H9 (cell line): ENCODE measurements around the gene PRPF18. TPM values are rescaled to one million over a fixed set of nuclear protein-coding genes. Genes with fewer than 3 reads are reported as not detected.

ENCODE experiments used
- DNase-seq: peaks from one replicate; pipeline ENCODE4 v3.0.0-alpha.2; 2017
- H2AFZ ChIP-seq: one replicate; pipeline ENCODE4 v1.6.1; 2013; ENCODE audit warnings: mild to moderate bottlenecking, low read length, control low read depth, moderate library complexity
- H2AK5ac ChIP-seq: 2 replicates; pipeline ENCODE4 v1.6.1; 2013; ENCODE audit warnings: low read length, control low read depth, mixed read lengths; ENCODE audit not compliant: insufficient read length
- H2BK120ac ChIP-seq: one replicate; pipeline ENCODE4 v1.6.1; 2013; ENCODE audit warnings: low read depth, mild to moderate bottlenecking, low read length, control low read depth, inconsistent platforms; ENCODE audit not compliant: poor library complexity, severe bottlenecking
- H2BK12ac ChIP-seq: 2 replicates; pipeline ENCODE4 v1.6.1; 2013; ENCODE audit warnings: low read length, control low read depth, mixed read lengths, low read depth; ENCODE audit not compliant: insufficient read length
- H2BK15ac ChIP-seq: 2 replicates; pipeline ENCODE4 v1.6.1; 2013; ENCODE audit warnings: low read depth, low read length, control low read depth
- H2BK20ac ChIP-seq: one replicate; pipeline ENCODE4 v1.6.1; 2013; ENCODE audit warnings: low read depth, mild to moderate bottlenecking, low read length, control low read depth, inconsistent platforms; ENCODE audit not compliant: poor library complexity, severe bottlenecking
- H2BK5ac ChIP-seq: 2 replicates; pipeline ENCODE4 v1.6.1; 2013; ENCODE audit warnings: low read length, control low read depth, mixed read lengths; ENCODE audit not compliant: insufficient read length
- H3K14ac ChIP-seq: 2 replicates; pipeline ENCODE4 v1.6.1; 2013; ENCODE audit warnings: low read length, control low read depth; ENCODE audit not compliant: insufficient read depth
- H3K18ac ChIP-seq: 2 replicates; pipeline ENCODE4 v1.6.1; 2013; ENCODE audit warnings: low read depth, mild to moderate bottlenecking, mixed read lengths, low read length, control low read depth; ENCODE audit not compliant: insufficient read length
- H3K23ac ChIP-seq: 2 replicates; pipeline ENCODE4 v1.6.1; 2013; ENCODE audit warnings: low read length, control low read depth, mixed read lengths, low read depth; ENCODE audit not compliant: insufficient read length
- H3K23me2 ChIP-seq: 2 replicates; pipeline ENCODE4 v1.6.1; 2013; ENCODE audit warnings: low read depth, mild to moderate bottlenecking, mixed read lengths, low read length, control low read depth; ENCODE audit not compliant: insufficient read length, poor library complexity, severe bottlenecking
- H3K27ac ChIP-seq: 2 replicates; pipeline ENCODE4 v1.5.1; 2013; ENCODE audit warnings: low read length, control low read depth, mixed read lengths, low read depth; ENCODE audit not compliant: insufficient read length
- H3K27me3 ChIP-seq: 2 replicates; pipeline ENCODE4 v1.6.1; 2013; ENCODE audit warnings: low read length, control low read depth, inconsistent platforms; ENCODE audit not compliant: insufficient read depth
- H3K4ac ChIP-seq: 2 replicates; pipeline ENCODE4 v1.6.1; 2013; ENCODE audit warnings: low read depth, mild to moderate bottlenecking, control low read depth, inconsistent platforms, low read length, moderate library complexity
- H3K4me1 ChIP-seq: 2 replicates; pipeline ENCODE4 v1.6.1; 2013; ENCODE audit warnings: low read length, control low read depth, inconsistent platforms; ENCODE audit not compliant: insufficient read depth
- H3K4me2 ChIP-seq: 2 replicates; pipeline ENCODE4 v1.6.1; 2013; ENCODE audit warnings: low read length, control low read depth, mixed read lengths; ENCODE audit not compliant: insufficient read length, insufficient read depth
- H3K56ac ChIP-seq: 2 replicates; pipeline ENCODE4 v1.6.1; 2013; ENCODE audit warnings: low read depth, mild to moderate bottlenecking, mixed read lengths, low read length, control low read depth; ENCODE audit not compliant: insufficient read length
- H3K79me1 ChIP-seq: 2 replicates; pipeline ENCODE4 v1.6.1; 2013; ENCODE audit warnings: low read depth, mild to moderate bottlenecking, moderate library complexity, low read length, control low read depth, inconsistent platforms; ENCODE audit not compliant: insufficient read depth, poor library complexity, severe bottlenecking
- H3K79me2 ChIP-seq: 2 replicates; pipeline ENCODE4 v1.6.1; 2013; ENCODE audit warnings: low read length, control low read depth, inconsistent platforms; ENCODE audit not compliant: insufficient read depth
- H3K9ac ChIP-seq: 2 replicates; pipeline ENCODE4 v1.6.1; 2013; ENCODE audit warnings: low read length, control low read depth, mixed read lengths; ENCODE audit not compliant: insufficient read length; ENCODE audit errors: extremely low read depth
- H3K9me3 ChIP-seq: one replicate; pipeline ENCODE4 v1.6.1; 2013; ENCODE audit warnings: low read depth, low read length, inconsistent platforms; ENCODE audit not compliant: control insufficient read depth
- H3T11ph ChIP-seq: one replicate; pipeline ENCODE4 v1.6.1; 2013; ENCODE audit warnings: mild to moderate bottlenecking, low read length, control low read depth, inconsistent platforms
- H4K20me1 ChIP-seq: one replicate; pipeline ENCODE4 v1.6.1; 2013; ENCODE audit not compliant: control insufficient read depth, insufficient read length, insufficient read depth
- H4K5ac ChIP-seq: 2 replicates; pipeline ENCODE4 v1.6.1; 2013; ENCODE audit warnings: low read depth, mild to moderate bottlenecking, mixed read lengths, low read length, control low read depth; ENCODE audit not compliant: insufficient read length
- H4K8ac ChIP-seq: replicated peaks from 2 replicates; pipeline ENCODE4 v1.6.1; 2013; ENCODE audit warnings: low read length, control low read depth, mixed read lengths, low read depth; ENCODE audit not compliant: insufficient read length
- H4K91ac ChIP-seq: 2 replicates; pipeline ENCODE4 v1.6.1; 2013; ENCODE audit warnings: low read depth, mild to moderate bottlenecking, moderate library complexity, mixed read lengths, low read length, control low read depth; ENCODE audit not compliant: insufficient read length
- H3K27ac Mint-ChIP-seq, 3 experiments: 2 replicates in 2 of 3; 3 replicates in 1 of 3; pipeline ENCODE4 v1.8.0; 2020 to 2021; ENCODE audit warnings: mixed read lengths in 3 of 3, mild to moderate bottlenecking in 1 of 3, moderate library complexity in 1 of 3
- H3K27me3 Mint-ChIP-seq: 2 replicates; pipeline ENCODE4 v1.8.0; 2021; ENCODE audit warnings: low read depth, mild to moderate bottlenecking, moderate library complexity, mixed read lengths
- H3K36me3 Mint-ChIP-seq, 3 experiments: 2 replicates in 2 of 3; 3 replicates in 1 of 3; pipeline ENCODE4 v1.8.0; 2020 to 2021; ENCODE audit warnings: low read depth in 3 of 3, mixed read lengths in 3 of 3; ENCODE audit not compliant: insufficient read depth in 1 of 3
- H3K4me1 Mint-ChIP-seq, 2 experiments: 2 replicates each; pipeline ENCODE4 v1.8.0; 2020; ENCODE audit warnings: mixed read lengths in 2 of 2
- H3K4me3 Mint-ChIP-seq, 2 experiments: 2 replicates in 1 of 2; 3 replicates in 1 of 2; pipeline ENCODE4 v1.8.0; 2020 to 2021; ENCODE audit warnings: mild to moderate bottlenecking in 2 of 2, mixed read lengths in 2 of 2, moderate library complexity in 1 of 2
- H3K9me3 Mint-ChIP-seq, 2 experiments: 2 replicates in 1 of 2; 3 replicates in 1 of 2; pipeline ENCODE4 v1.8.0; 2020; ENCODE audit warnings: mild to moderate bottlenecking in 2 of 2, mixed read lengths in 2 of 2, moderate library complexity in 1 of 2
- WGBS: extraction: QIAGEN DNeasy Blood & Tissue Kit; methylation state at CpG from one replicate; pipeline ENCODE4 v1.1.7; 2013; ENCODE audit warnings: missing lambda C conversion rate, low lambda C conversion rate, mixed read lengths; ENCODE audit not compliant: insufficient read length; ENCODE audit errors: extremely low coverage; 5-methylcytosine and 5-hydroxymethylcytosine counted together
- total RNA-seq: library from RNA; stranded (reverse); gene quantifications from 2 replicates; pipeline ENCODE4 v1.2.1, GENCODE V29; 2021
- TF ChIP-seq, protein P1 (sequence below): fragments of 200-600 bp; sonication (generic); conservative IDR thresholded peaks from 3 replicates; pipeline ENCODE4 v1.8.0; 2021; ENCODE audit warnings: antibody characterized with exemption, mild to moderate bottlenecking

PRPF18 gene
- total RNA-seq, 1 experiment from 2014 or later = 17.1 TPM

DNA sequence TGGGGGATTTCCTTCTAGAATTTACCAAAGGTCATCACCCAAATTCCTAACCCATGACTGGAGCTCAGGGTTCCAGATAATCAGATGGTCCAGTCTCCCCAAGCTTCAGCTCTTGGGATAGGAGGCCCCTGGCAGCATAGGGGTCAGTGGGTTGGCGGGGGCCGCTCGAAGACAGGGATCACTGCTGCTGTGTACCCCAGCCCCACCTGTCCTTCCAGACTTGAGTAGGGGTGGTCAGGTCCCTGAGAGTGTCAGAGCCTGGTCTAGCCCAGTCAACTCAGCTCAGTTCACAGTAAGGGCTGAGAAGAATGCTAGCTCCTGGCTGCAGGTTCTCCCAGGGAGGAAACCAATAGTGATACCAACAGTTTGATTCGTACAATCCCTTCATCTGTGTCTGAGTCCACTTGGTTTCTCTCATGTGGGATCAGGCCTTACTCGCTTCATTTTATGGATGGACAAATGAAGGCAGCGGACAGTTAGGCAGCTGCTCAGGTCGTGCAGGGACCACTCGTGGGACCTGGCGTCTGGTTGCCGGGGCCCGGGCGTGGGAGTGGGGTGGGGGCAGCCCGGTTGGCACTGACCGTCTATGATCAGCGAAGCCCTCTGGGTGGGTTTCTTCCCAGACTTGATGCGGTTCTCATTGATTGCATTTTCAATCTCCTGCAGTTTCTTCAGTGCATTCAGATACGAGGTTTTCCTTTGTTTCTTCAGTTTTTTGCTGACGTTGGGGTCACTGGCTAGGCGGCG, 78.9 kb downstream of the PRPF18 start:
- Histone ChIP-seq H2AFZ (no peak overlapping the region), H4K8ac (no peak overlapping the region), H4K91ac (no peak overlapping the region), H3K9me3 (no peaks in the 10 kb centered on the region), H3K4me1 (no peaks in the 10 kb centered on the region), H3K79me1 (no peaks in the 10 kb centered on the region), H2BK20ac (no peak overlapping the region), H2BK120ac (no peak overlapping the region), H2BK12ac (no peak overlapping the region), H3K23ac (no peak overlapping the region), H3K14ac (no peak overlapping the region), H2BK5ac (no peak overlapping the region), H3K27me3 (no peaks in the 10 kb centered on the region), H3K4ac (no peak overlapping the region), H2BK15ac (no peak overlapping the region), H2AK5ac (no peak overlapping the region), H4K5ac (no peak overlapping the region), H3K27ac (no peak overlapping the region), H3T11ph (no peak overlapping the region), H3K4me2 (no peak overlapping the region), H4K20me1 (no peaks in the 10 kb centered on the region), H3K9ac (no peak overlapping the region), H3K56ac (no peak overlapping the region), H3K23me2 (no peaks in the 10 kb centered on the region), H3K79me2 (no peaks in the 10 kb centered on the region), H3K18ac (no peak overlapping the region)
- TF ChIP-seq, protein P1, sequence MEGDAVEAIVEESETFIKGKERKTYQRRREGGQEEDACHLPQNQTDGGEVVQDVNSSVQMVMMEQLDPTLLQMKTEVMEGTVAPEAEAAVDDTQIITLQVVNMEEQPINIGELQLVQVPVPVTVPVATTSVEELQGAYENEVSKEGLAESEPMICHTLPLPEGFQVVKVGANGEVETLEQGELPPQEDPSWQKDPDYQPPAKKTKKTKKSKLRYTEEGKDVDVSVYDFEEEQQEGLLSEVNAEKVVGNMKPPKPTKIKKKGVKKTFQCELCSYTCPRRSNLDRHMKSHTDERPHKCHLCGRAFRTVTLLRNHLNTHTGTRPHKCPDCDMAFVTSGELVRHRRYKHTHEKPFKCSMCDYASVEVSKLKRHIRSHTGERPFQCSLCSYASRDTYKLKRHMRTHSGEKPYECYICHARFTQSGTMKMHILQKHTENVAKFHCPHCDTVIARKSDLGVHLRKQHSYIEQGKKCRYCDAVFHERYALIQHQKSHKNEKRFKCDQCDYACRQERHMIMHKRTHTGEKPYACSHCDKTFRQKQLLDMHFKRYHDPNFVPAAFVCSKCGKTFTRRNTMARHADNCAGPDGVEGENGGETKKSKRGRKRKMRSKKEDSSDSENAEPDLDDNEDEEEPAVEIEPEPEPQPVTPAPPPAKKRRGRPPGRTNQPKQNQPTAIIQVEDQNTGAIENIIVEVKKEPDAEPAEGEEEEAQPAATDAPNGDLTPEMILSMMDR = no peak
- H3K27me3 Mint-ChIP-seq = no peaks in the 10 kb centered on the region
- WGBS = no CpG with 5 or more reads among the region's 20 CpGs
- no peak for DNase-seq
- peak overlapping the region in 1 of 3 experiments; percentile 35; a peak in 2 of 7 replicates for H3K27ac Mint-ChIP-seq
- H3K4me1 Mint-ChIP-seq = peaks cover 18 to 19% of the 10 kb centered on the region in 2 experiments
- H3K36me3 Mint-ChIP-seq = peaks cover 29 to 42% (median 31%) of the 10 kb centered on the region in 3 experiments; a peak in 6 of 7 replicates
- H3K4me3 Mint-ChIP-seq = no peak overlapping the region
- H3K9me3 Mint-ChIP-seq = no peaks in the 10 kb centered on the region
